Measurements from ENCODE around the gene MTA2.

- TF ChIP-seq CTCF (IDR thresholded peaks at IDR 0.05; ENCODE audit: control extremely low read depth in 1 of 3, insufficient read depth in 1 of 3, low read depth in 1 of 3, low read length in 3 of 3) (no peak), SIN3A (conservative IDR thresholded peaks at IDR 0.05 in 1 of 2, IDR thresholded peaks at IDR 0.05 in 1 of 2; ENCODE audit: low read depth in 1 of 2, low read length in 2 of 2) (no peak), MAFK (IDR thresholded peaks at IDR 0.05; ENCODE audit: low read depth, low read length) (no peak), EZH2 (IDR thresholded peaks at IDR 0.05; ENCODE audit: low read depth, low read length, severe bottlenecking) (no peak)
These were observed 11.7 kb upstream of the MTA2 start for GRCh38 chr11:62613291-62613778.

Data from H1 (cell line).